Measurements from ENCODE around the gene CELF2.

CELF2 gene

DNA sequence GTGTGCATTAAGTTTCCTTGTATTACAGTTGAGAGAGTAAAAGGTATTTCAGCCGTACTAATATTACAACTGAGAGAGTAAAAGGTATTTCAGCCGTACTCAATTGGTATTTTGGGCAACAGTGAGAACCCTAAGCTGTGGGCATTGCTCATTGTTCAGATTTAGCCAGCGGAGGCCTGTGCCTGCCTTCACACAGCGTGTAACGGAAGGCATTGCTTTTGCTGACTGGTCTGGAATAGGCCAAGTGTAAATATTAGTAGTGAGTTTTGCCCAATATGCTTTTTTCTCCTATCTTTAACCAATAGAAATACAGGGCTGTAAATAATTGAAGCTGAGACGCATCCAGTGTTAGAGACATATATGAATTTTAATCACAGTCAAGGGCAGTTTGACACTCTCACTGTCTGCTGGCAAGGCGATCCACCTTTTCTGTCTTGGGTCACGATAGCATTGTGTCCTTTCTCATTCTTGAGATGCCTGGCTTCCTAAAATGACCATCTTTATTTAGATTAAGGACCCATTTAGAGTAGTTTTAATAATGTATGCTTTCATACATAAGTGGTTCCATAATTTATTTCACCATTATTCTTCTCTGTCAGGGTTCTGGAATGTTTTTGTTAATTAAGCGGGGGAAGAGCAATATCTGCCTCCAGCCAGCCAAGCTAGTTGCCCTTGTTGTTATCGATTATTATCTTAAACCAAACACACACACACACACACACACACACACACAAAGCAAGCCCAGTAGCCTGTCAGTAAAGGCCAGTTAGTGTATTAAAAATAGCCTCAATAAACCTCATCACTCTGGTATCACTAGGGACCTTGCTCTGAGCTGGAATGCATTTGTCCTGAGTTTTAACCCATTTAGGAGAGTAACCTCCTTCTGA is 130.7 kb downstream of the CELF2 start:
- DNase-seq (ENCODE audit: low read depth) = no peak
- H3K4me3 ChIP-seq (replicated peaks; ENCODE audit: low read depth, low read length) = no peak overlapping the region
- TF ChIP-seq, protein P1, sequence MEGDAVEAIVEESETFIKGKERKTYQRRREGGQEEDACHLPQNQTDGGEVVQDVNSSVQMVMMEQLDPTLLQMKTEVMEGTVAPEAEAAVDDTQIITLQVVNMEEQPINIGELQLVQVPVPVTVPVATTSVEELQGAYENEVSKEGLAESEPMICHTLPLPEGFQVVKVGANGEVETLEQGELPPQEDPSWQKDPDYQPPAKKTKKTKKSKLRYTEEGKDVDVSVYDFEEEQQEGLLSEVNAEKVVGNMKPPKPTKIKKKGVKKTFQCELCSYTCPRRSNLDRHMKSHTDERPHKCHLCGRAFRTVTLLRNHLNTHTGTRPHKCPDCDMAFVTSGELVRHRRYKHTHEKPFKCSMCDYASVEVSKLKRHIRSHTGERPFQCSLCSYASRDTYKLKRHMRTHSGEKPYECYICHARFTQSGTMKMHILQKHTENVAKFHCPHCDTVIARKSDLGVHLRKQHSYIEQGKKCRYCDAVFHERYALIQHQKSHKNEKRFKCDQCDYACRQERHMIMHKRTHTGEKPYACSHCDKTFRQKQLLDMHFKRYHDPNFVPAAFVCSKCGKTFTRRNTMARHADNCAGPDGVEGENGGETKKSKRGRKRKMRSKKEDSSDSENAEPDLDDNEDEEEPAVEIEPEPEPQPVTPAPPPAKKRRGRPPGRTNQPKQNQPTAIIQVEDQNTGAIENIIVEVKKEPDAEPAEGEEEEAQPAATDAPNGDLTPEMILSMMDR (IDR thresholded peaks at IDR 0.05; ENCODE audit: low read length, missing control alignments) = no peak

GRCh38 chr10:11149807-11150141 is 132.1 kb downstream of the CELF2 start:
- TF ChIP-seq, protein P1 (IDR thresholded peaks at IDR 0.05; ENCODE audit: low read length, missing control alignments) = no peak
- no peak for DNase-seq (ENCODE audit: low read depth)
- H3K4me3 ChIP-seq (replicated peaks; ENCODE audit: low read depth, low read length) = no peak overlapping the region

DNA sequence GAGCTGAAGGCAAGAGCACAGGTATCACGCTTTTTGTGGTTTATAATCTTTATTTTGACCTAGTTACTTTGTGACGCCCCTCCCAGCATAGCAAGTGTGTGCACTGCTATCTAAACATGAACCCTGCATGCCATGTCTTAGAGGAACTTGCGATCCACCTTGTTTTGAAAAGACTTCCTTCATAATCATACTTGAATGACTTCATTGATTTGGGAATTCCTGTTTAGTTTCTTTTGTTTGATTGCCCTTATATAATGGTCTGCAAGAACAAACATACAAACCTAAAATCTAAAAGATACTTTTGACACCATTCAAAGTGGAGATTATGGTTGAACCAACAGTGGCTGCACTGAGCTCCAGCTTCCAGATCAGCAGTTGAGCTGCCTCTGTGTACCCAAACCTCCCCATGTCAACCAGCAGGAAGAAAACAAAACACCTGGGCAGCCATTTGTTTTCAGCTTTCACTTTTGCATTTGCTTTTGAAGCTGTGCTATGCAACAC is 132.6 kb downstream of the CELF2 start:
- H3K4me3 ChIP-seq (replicated peaks; ENCODE audit: low read depth, low read length) = no peak overlapping the region
- DNase-seq (ENCODE audit: low read depth) = no peak
- TF ChIP-seq, protein P1 (IDR thresholded peaks at IDR 0.05; ENCODE audit: low read length, missing control alignments) = no peak

DNA sequence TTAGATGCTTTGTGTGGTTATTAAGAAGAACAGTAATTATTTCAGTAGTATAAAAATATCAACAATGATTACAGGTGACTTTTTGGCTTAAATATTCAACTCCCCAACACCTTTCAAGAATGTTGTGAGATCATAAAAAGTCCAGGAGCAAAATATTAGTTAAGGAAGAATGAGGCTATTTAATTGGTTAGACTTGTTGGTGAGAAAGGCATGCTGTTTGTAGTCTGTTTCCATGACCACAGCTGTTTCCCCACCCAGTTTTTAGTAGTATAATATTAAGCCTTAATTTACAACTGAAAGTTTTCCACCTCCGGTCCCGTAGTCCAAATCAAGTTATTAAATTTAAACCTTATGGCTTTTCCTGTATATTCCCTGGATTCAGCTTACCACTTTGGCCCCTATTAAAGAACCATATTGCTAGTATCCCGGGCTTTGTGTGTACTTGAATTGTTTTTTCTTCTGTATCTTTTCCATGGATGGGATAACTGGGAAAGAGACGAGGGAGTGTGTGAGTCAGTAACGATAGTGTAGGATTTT is 133.3 kb downstream of the CELF2 start:
- H3K4me3 ChIP-seq (replicated peaks; ENCODE audit: low read depth, low read length) = no peak overlapping the region
- TF ChIP-seq, protein P1 (IDR thresholded peaks at IDR 0.05; ENCODE audit: low read length, missing control alignments) = no peak

DNA sequence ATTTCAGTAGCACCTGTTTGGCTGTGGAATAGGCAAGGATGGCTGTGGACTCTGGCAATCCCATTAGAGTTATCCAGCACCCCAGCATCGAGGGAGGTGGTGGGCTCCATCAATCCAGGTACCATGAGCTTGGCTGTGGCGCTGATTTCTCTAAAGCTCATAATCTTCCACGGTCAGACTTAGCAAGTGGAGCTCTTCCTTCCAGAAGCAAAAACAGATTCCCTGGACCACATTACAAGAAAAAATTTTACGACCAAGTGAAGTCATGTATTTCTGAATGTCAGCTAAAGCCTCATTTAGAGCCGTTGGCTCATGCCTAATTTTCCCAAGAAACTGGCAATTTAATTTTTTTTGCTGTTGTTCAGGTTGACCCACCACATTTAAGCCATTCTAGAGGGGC is 135.1 kb downstream of the CELF2 start:
- DNase-seq (ENCODE audit: low read depth) = no peak
- TF ChIP-seq, protein P1 (IDR thresholded peaks at IDR 0.05; ENCODE audit: low read length, missing control alignments) = no peak
- no peak overlapping the region for H3K4me3 ChIP-seq (replicated peaks; ENCODE audit: low read depth, low read length)

More for the DNA sequence above, 133.3 kb downstream of the CELF2 start:
- DNase-seq (ENCODE audit: low read depth) = no peak

GRCh38 chr10:11153245-11153644 is 135.6 kb downstream of the CELF2 start:
- DNase-seq (ENCODE audit: low read depth) = no peak
- H3K4me3 ChIP-seq (replicated peaks; ENCODE audit: low read depth, low read length) = no peak overlapping the region
- TF ChIP-seq, protein P1 (IDR thresholded peaks at IDR 0.05; ENCODE audit: low read length, missing control alignments) = no peak
